ENCODE results near the gene SMG6.

- TF ChIP-seq, protein P1, sequence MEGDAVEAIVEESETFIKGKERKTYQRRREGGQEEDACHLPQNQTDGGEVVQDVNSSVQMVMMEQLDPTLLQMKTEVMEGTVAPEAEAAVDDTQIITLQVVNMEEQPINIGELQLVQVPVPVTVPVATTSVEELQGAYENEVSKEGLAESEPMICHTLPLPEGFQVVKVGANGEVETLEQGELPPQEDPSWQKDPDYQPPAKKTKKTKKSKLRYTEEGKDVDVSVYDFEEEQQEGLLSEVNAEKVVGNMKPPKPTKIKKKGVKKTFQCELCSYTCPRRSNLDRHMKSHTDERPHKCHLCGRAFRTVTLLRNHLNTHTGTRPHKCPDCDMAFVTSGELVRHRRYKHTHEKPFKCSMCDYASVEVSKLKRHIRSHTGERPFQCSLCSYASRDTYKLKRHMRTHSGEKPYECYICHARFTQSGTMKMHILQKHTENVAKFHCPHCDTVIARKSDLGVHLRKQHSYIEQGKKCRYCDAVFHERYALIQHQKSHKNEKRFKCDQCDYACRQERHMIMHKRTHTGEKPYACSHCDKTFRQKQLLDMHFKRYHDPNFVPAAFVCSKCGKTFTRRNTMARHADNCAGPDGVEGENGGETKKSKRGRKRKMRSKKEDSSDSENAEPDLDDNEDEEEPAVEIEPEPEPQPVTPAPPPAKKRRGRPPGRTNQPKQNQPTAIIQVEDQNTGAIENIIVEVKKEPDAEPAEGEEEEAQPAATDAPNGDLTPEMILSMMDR (IDR thresholded peaks at IDR 0.05): no peak
- TF ChIP-seq REST (IDR thresholded peaks at IDR 0.05; ENCODE audit: low read depth, low read length) (no peak), MAX (IDR thresholded peaks at IDR 0.05; ENCODE audit: low read depth) (no peak)
Observed at GRCh38 chr17:2347805-2348685, 44.5 kb upstream of the SMG6 start.
